Suprapubic skin (tissue), 4 donors: ENCODE measurements around the gene SLC30A7. TPM values are rescaled to one million over a fixed set of nuclear protein-coding genes. Genes with fewer than 3 reads are reported as not detected.
A peak's percentile ranks its signal among the peaks of the same experiment; 100 is the strongest.

Experiments used
- DNase-seq, 2 donors: peaks; one replicate each; pipeline ENCODE4 v3.0.0-alpha.2; 2019; ENCODE audit warnings: low spot score in 2 of 2
- H3K27ac ChIP-seq: fragments of 200-600 bp; sonication (generic); one replicate; pipeline ENCODE4 v1.5.1; 2019
- H3K27me3 ChIP-seq: fragments of 200-600 bp; sonication (generic); one replicate; pipeline ENCODE4 v1.5.1; 2019
- H3K36me3 ChIP-seq: fragments of 200-600 bp; sonication (generic); one replicate; pipeline ENCODE4 v1.5.1; 2019
- H3K4me1 ChIP-seq: fragments of 200-600 bp; sonication (generic); one replicate; pipeline ENCODE4 v1.5.1; 2019
- H3K4me3 ChIP-seq: fragments of 200-600 bp; sonication (generic); one replicate; pipeline ENCODE4 v1.5.1; 2019; ENCODE audit warnings: mild to moderate bottlenecking
- H3K9me3 ChIP-seq: fragments of 200-600 bp; sonication (generic); one replicate; pipeline ENCODE4 v1.5.1; 2019
- EP300 ChIP-seq: sonication (generic); formaldehyde crosslinking; IDR thresholded peaks from one replicate; pipeline ENCODE4 v1.6.1; 2017; ENCODE audit warnings: antibody characterized with exemption
- POLR2A ChIP-seq, 2 donors: fragments of 450-650 bp; IDR thresholded peaks; one replicate each; pipeline ENCODE4 v1.6.1; 2017; ENCODE audit warnings: antibody characterized with exemption in 2 of 2, mild to moderate bottlenecking in 2 of 2, moderate library complexity in 2 of 2
- POLR2AphosphoS5 ChIP-seq, 3 donors: sonication (generic); formaldehyde crosslinking; IDR thresholded peaks; one replicate each; pipeline ENCODE4 v1.6.1; 2017; ENCODE audit warnings: antibody characterized with exemption in 3 of 3
- WGBS: methylation state at CpG from one replicate; pipeline ENCODE4 v1.1.5; 2018; 5-methylcytosine and 5-hydroxymethylcytosine counted together
- total RNA-seq, 4 donors: library from RNA; depleted of rRNA; stranded (reverse); fragments of >200 nt; gene quantifications; one replicate each; pipeline ENCODE4 v1.1.0, GENCODE V29; 2016
- TF ChIP-seq, protein P1 (sequence below), 2 donors: fragments of 200-600 bp in 1 of 2; fragments of 450-650 bp in 1 of 2; sonication (generic) in 1 of 2; IDR thresholded peaks; one replicate each; pipeline ENCODE4 v1.5.1; 2016 to 2019; ENCODE audit warnings: antibody characterized with exemption in 2 of 2, mild to moderate bottlenecking in 1 of 2, moderate library complexity in 1 of 2

SLC30A7 gene
- total RNA-seq, 4 donors from 2014 or later, result 16.4 to 22.5 (median 19.5) TPM

DNA sequence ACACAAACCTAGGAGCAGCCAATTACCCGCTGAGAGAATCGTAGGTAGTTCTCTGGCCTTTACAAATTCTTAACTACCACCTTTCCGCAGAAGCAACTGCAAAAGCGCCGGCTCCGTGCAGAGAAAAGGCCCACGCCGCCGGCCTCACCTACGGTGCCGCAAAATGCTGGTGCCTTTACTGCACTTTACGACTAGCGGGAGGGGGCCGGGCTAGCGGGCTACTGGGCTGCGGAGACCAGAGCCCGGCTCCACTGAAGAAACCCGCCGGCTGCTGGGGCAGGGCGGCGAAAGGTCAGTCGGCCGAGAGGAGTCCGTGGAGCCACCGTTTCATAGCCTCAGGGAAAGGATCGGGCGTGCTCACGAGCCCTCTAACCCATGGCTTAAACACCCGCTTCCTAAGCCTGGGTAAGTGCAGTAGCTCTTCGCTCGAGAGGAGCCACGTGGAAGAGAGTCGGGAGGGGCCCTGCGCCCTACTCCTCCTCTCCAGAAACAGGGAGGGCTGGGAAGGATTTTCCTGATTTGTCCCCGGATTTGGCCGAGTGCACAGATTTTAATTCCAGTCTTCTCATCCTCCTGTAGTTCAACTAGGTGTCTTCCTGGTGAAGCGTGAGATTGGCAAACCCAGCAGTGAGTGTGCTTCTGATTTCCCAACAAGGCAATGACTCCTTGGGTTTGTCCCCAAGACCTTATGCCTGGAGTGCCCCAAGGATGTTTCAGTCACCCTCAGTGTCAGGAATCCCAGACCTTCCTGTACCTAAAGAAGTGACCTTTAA is 130.0 kb downstream of the SLC30A7 start, which contains the start of gene DPH5:
Gene DPH5, minus strand, starts transcription at position 128 of the 773 bp plus-strand sequence. CDS start 341 bp downstream, outside the sequence.
- Histone ChIP-seq H3K4me1 (peaks cover 21% of the 10 kb centered on the region), H3K4me3 (peak within 1 kb of the TSS; percentile 63), H3K27ac (peak within 1 kb of the TSS; percentile 81), H3K36me3 (no peaks in the 10 kb centered on the region), H3K27me3 (no peaks in the 10 kb centered on the region), H3K9me3 (no peaks in the 10 kb centered on the region)
- TF ChIP-seq POLR2AphosphoS5 (IDR thresholded peaks at IDR 0.05) (peak; percentile 7 to 49 (median 29)), POLR2A (IDR thresholded peaks at IDR 0.05) (peak in 1 of 2 donors; percentile 47), EP300 (no peak)
- TF ChIP-seq, protein P1, sequence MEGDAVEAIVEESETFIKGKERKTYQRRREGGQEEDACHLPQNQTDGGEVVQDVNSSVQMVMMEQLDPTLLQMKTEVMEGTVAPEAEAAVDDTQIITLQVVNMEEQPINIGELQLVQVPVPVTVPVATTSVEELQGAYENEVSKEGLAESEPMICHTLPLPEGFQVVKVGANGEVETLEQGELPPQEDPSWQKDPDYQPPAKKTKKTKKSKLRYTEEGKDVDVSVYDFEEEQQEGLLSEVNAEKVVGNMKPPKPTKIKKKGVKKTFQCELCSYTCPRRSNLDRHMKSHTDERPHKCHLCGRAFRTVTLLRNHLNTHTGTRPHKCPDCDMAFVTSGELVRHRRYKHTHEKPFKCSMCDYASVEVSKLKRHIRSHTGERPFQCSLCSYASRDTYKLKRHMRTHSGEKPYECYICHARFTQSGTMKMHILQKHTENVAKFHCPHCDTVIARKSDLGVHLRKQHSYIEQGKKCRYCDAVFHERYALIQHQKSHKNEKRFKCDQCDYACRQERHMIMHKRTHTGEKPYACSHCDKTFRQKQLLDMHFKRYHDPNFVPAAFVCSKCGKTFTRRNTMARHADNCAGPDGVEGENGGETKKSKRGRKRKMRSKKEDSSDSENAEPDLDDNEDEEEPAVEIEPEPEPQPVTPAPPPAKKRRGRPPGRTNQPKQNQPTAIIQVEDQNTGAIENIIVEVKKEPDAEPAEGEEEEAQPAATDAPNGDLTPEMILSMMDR (IDR thresholded peaks at IDR 0.05), result no peak
- under 1% methylated on average over 37 of the region's 37 CpGs for WGBS
- DNase-seq, result peak; percentile 92 to 96

GRCh38 chr1:101026430-101026788 is 130.5 kb downstream of the SLC30A7 start:
- H3K27ac ChIP-seq, result peak overlapping the region; percentile 81
- H3K36me3 ChIP-seq, result no peaks in the 10 kb centered on the region
- H3K4me1 ChIP-seq, result peaks cover 21% of the 10 kb centered on the region
- 36% methylated on average over 5 of the region's 5 CpGs for WGBS
- no peak for DNase-seq
- no peak for TF ChIP-seq POLR2AphosphoS5 (IDR thresholded peaks at IDR 0.05)
- peak overlapping the region; percentile 63 for H3K4me3 ChIP-seq
- H3K9me3 ChIP-seq, result no peaks in the 10 kb centered on the region
- H3K27me3 ChIP-seq, result no peaks in the 10 kb centered on the region

- whole genome bisulfite sequencing, result 92% methylated on average over 6 of the region's 6 CpGs
- H3K27me3 ChIP-seq, result no peaks in the 10 kb centered on the region
- peaks cover 21% of the 10 kb centered on the region for H3K4me1 ChIP-seq
- TF ChIP-seq POLR2A (IDR thresholded peaks at IDR 0.05) (no peak), POLR2AphosphoS5 (IDR thresholded peaks at IDR 0.05) (no peak), EP300 (no peak)
- TF ChIP-seq, protein P1 (IDR thresholded peaks at IDR 0.05), result no peak
- no peak for DNase-seq
- no peaks in the 10 kb centered on the region for H3K9me3 ChIP-seq
- H3K4me3 ChIP-seq, result no peak overlapping the region
- H3K36me3 ChIP-seq, result no peaks in the 10 kb centered on the region
- H3K27ac ChIP-seq, result no peak overlapping the region
These were observed 131.4 kb downstream of the SLC30A7 start for GRCh38 chr1:101027194-101027772.

- Histone ChIP-seq H3K4me1 (peaks cover 21% of the 10 kb centered on the region), H3K9me3 (no peaks in the 10 kb centered on the region), H3K4me3 (no peak overlapping the region), H3K27me3 (no peaks in the 10 kb centered on the region), H3K27ac (no peak overlapping the region), H3K36me3 (no peaks in the 10 kb centered on the region)
- DNase-seq, result no peak
- 73% methylated on average over 2 of the region's 2 CpGs for WGBS
- TF ChIP-seq EP300, result no peak
- TF ChIP-seq, protein P1 (IDR thresholded peaks at IDR 0.05), result no peak
- no peak for TF ChIP-seq POLR2A (IDR thresholded peaks at IDR 0.05)
- TF ChIP-seq POLR2AphosphoS5 (IDR thresholded peaks at IDR 0.05), result no peak
These were observed 132.6 kb downstream of the SLC30A7 start for GRCh38 chr1:101028466-101028865.

- Histone ChIP-seq H3K4me3 (no peak overlapping the region), H3K36me3 (no peaks in the 10 kb centered on the region), H3K4me1 (peaks cover 20% of the 10 kb centered on the region), H3K9me3 (no peaks in the 10 kb centered on the region), H3K27me3 (no peaks in the 10 kb centered on the region), H3K27ac (no peak overlapping the region)
- TF ChIP-seq POLR2A (IDR thresholded peaks at IDR 0.05) (no peak), EP300 (no peak), POLR2AphosphoS5 (IDR thresholded peaks at IDR 0.05) (no peak)
- TF ChIP-seq, protein P1 (IDR thresholded peaks at IDR 0.05), result no peak
- WGBS, result 84% methylated on average over 1 of the region's 1 CpG
- no peak for DNase-seq
These were observed 133.3 kb downstream of the SLC30A7 start for GRCh38 chr1:101029184-101029583.
